ENCODE results near the gene KRT1.

- TF ChIP-seq CTCF (IDR thresholded peaks at IDR 0.05; ENCODE audit: insufficient read depth, low read length, poor library complexity, severe bottlenecking) (no peak), EZH2phosphoT487 (conservative IDR thresholded peaks at IDR 0.05; ENCODE audit: low read length) (no peak)
These were observed 45.7 kb downstream of the KRT1 start for GRCh38 chr12:52634266-52635056.

Measured in SU-DHL-6 (cell line).